OCI-LY7 (cell line): ENCODE measurements around the gene MYBPC1. TPM values are rescaled to one million over a fixed set of nuclear protein-coding genes. Genes with fewer than 3 reads are reported as not detected.

Experiments used
- BruUV-seq: library from RNA; stranded (reverse); fragments of 400-500 nt; replicated peaks from 2 replicates; lab custom pipeline; 2021; lab: Mats Ljungman, UMichigan
- CTCF ChIA-PET: fragments of 300-600 bp; sonication (Branson Sonifier 250); formaldehyde crosslinking; loops from one replicate; lab custom pipeline; 2022; ENCODE audit warnings: antibody characterized with exemption; ENCODE audit not compliant: unreplicated experiment; lab: Charles Lee
- POLR2A ChIA-PET: fragments of 300-600 bp; sonication (Branson Sonifier 250); formaldehyde crosslinking; loops from one replicate; lab custom pipeline; 2022; ENCODE audit warnings: antibody characterized with exemption; lab: Charles Lee
- DNase-seq: peaks from one replicate; pipeline ENCODE4 v3.0.0-alpha.2; 2015; ENCODE audit warnings: low spot score
- H2AFZ ChIP-seq: fragments of 200-600 bp; sonication (generic), shearing (Covaris generic); 2 replicates; pipeline ENCODE4 v1.6.1; 2014; ENCODE audit warnings: mild to moderate bottlenecking, antibody characterized with exemption, low read length, moderate library complexity
- H3K27ac ChIP-seq: fragments of 200-600 bp; sonication (generic); 2 replicates; pipeline ENCODE4 v1.5.1; 2014; ENCODE audit warnings: mixed run types, low read depth, mild to moderate bottlenecking, moderate library complexity, low read length, inconsistent platforms; ENCODE audit not compliant: poor library complexity, severe bottlenecking
- H3K36me3 ChIP-seq: fragments of 200-600 bp; sonication (generic); 2 replicates; pipeline ENCODE4 v1.6.1; 2014; ENCODE audit warnings: mild to moderate bottlenecking, antibody characterized with exemption, low read length, moderate library complexity, mixed read lengths; ENCODE audit not compliant: insufficient read depth
- H3K4me1 ChIP-seq: fragments of 200-600 bp; sonication (generic); 2 replicates; pipeline ENCODE4 v1.5.1; 2014; ENCODE audit warnings: mild to moderate bottlenecking, low read length; ENCODE audit not compliant: insufficient read depth, poor library complexity, severe bottlenecking
- H3K4me2 ChIP-seq: fragments of 200-600 bp; sonication (generic); 2 replicates; pipeline ENCODE4 v1.6.1; 2014; ENCODE audit warnings: mild to moderate bottlenecking, low read length
- H3K4me3 ChIP-seq: fragments of 200-600 bp; sonication (generic); 2 replicates; pipeline ENCODE4 v1.5.1; 2014; ENCODE audit warnings: mild to moderate bottlenecking, low read depth, low read length; ENCODE audit not compliant: poor library complexity, severe bottlenecking
- H3K79me2 ChIP-seq: fragments of 200-600 bp; sonication (generic); 2 replicates; pipeline ENCODE4 v1.6.1; 2016; ENCODE audit warnings: low read depth, mild to moderate bottlenecking, low read length, moderate library complexity, mixed read lengths; ENCODE audit not compliant: insufficient read depth
- H3K9me2 ChIP-seq: fragments of 200-600 bp; sonication (generic); 2 replicates; pipeline ENCODE4 v1.6.1; 2016; ENCODE audit warnings: mild to moderate bottlenecking, low read length, mixed read lengths; ENCODE audit not compliant: insufficient read depth
- H3K9me3 ChIP-seq: fragments of 200-600 bp; sonication (generic); 2 replicates; pipeline ENCODE4 v1.6.1; 2014; ENCODE audit warnings: mild to moderate bottlenecking, mixed run types, low read length, mixed read lengths
- H4K20me1 ChIP-seq: fragments of 200-600 bp; sonication (generic); 2 replicates; pipeline ENCODE4 v1.6.1; 2014; ENCODE audit warnings: mild to moderate bottlenecking, antibody characterized with exemption, low read length, moderate library complexity, mixed read lengths; ENCODE audit not compliant: insufficient read depth
- CTCF ChIP-seq: fragments of 200-600 bp; sonication (generic); conservative IDR thresholded peaks from 2 replicates; pipeline ENCODE4 v1.5.1; 2014; ENCODE audit warnings: mild to moderate bottlenecking, antibody characterized with exemption, low read length, moderate library complexity, mixed read lengths
- EZH2phosphoT487 ChIP-seq: fragments of 200-600 bp; sonication (generic); IDR thresholded peaks from 2 replicates; pipeline ENCODE4 v1.6.1; 2018; ENCODE audit warnings: low read depth, borderline replicate concordance, mild to moderate bottlenecking, mixed run types, antibody characterized with exemption, low read length, moderate library complexity, mixed read lengths
- intact Hi-C: fragments of 100-400 bp; cut with micrococcal nuclease; formaldehyde crosslinking; loops from one replicate; pipeline ENCODE4 v1.10.0; 2022; ENCODE audit not compliant: unreplicated experiment
- total RNA-seq, 2 experiments: library from RNA; depleted of rRNA in 1 of 2; stranded (reverse); fragments of >200 nt in 1 of 2; shearing (Covaris generic) in 1 of 2; gene quantifications; 2 replicates each; pipeline ENCODE4 v1.2.3, GENCODE V29; 2014 to 2022

Gene MYBPC1
- total RNA-seq, 2 experiments from 2014 or later: not detected

- no TSS peak for BruUV-seq
- H3K4me2 ChIP-seq: no peak overlapping the region
- POLR2A ChIA-PET: no interaction called here
- H3K9me2 ChIP-seq: no peaks in the 10 kb centered on the region
- H3K36me3 ChIP-seq: peaks cover 6% of the 10 kb centered on the region
- intact Hi-C loops: no loop called here
- no peaks in the 10 kb centered on the region for H3K9me3 ChIP-seq
- no peak overlapping the region for H3K27ac ChIP-seq
- H4K20me1 ChIP-seq: 0 out of 2 replicates have a peak, but pooled peaks cover 3% of the 10 kb centered on the region
- H3K79me2 ChIP-seq: peaks cover 6% of the 10 kb centered on the region; the same call in 1 of the 2 replicates
- no peak overlapping the region for H2AFZ ChIP-seq
- CTCF ChIA-PET: no interaction called here
- no peak for TF ChIP-seq EZH2phosphoT487
- TF ChIP-seq CTCF: no peak
- H3K4me1 ChIP-seq: peaks cover 4% of the 10 kb centered on the region
- H3K4me3 ChIP-seq: no peak overlapping the region
- DNase-seq: no peak
Measured at GRCh38 chr12:101714877-101715444, 120.2 kb downstream of the MYBPC1 start.

- no peaks in the 10 kb centered on the region for H3K79me2 ChIP-seq
- H3K36me3 ChIP-seq: peaks cover 11% of the 10 kb centered on the region
- no peak for DNase-seq
- no peaks in the 10 kb centered on the region for H4K20me1 ChIP-seq
- ChIA-PET CTCF (no interaction called here), POLR2A (interaction anchor here (1.1 to 1.4 kb wide), 3 partner anchors 11 to 15 kb away, joined by 4 read pairs; no protein-coding TSS in a partner anchor)
- no peaks in the 10 kb centered on the region for H3K9me3 ChIP-seq
- no peak overlapping the region for H3K4me2 ChIP-seq
- H3K4me1 ChIP-seq: peaks cover 4% of the 10 kb centered on the region
- no peak overlapping the region for H3K27ac ChIP-seq
- H3K4me3 ChIP-seq: no peak overlapping the region
- no TSS peak for BruUV-seq
- TF ChIP-seq EZH2phosphoT487: no peak
- no peak for TF ChIP-seq CTCF
- no peaks in the 10 kb centered on the region for H3K9me2 ChIP-seq
- H2AFZ ChIP-seq: no peak overlapping the region
- intact Hi-C loops: no loop called here
Measured at GRCh38 chr12:101719566-101719965, 124.8 kb downstream of the MYBPC1 start.

DNA sequence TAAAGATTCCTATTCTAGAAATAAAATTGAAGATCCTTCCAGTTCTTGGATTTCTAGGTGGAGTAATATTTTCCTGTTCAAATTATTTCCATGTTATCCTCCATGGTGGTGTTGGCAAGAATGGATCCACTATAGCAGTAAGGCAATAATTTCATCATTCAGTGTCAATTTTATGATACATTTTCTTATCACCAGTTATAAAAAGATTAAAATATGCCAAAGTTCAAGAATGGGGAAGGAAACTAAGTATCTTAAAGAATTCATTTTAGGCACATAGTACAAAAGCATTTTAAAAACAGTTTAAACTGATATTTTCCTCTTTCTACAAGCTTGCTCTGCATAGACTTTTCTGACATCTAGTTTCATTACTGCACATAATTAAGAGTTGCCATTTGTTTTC, 125.3 kb downstream of the MYBPC1 start:
- peaks cover 2% of the 10 kb centered on the region for H3K4me1 ChIP-seq
- no peak overlapping the region for H3K4me2 ChIP-seq
- CTCF ChIA-PET: no interaction called here
- intact Hi-C loops: no loop called here
- H3K79me2 ChIP-seq: no peaks in the 10 kb centered on the region
- no peak for TF ChIP-seq CTCF
- no peak for TF ChIP-seq EZH2phosphoT487
- H3K36me3 ChIP-seq: peaks cover 16% of the 10 kb centered on the region
- H3K4me3 ChIP-seq: no peak overlapping the region
- H4K20me1 ChIP-seq: no peaks in the 10 kb centered on the region
- no peak overlapping the region for H3K27ac ChIP-seq
- no peak overlapping the region for H2AFZ ChIP-seq
- no peak for DNase-seq
- POLR2A ChIA-PET: interaction anchor here (1.1 to 1.4 kb wide), 3 partner anchors 12 to 16 kb away, joined by 4 read pairs; no protein-coding TSS in a partner anchor
- no TSS peak for BruUV-seq
- no peaks in the 10 kb centered on the region for H3K9me2 ChIP-seq
- H3K9me3 ChIP-seq: no peaks in the 10 kb centered on the region
